Lung (tissue), 12 donors: ENCODE measurements around the gene MAP2K5. TPM values are rescaled to one million over a fixed set of nuclear protein-coding genes. Genes with fewer than 3 reads are reported as not detected.
A peak's percentile ranks its signal among the peaks of the same experiment; 100 is the strongest.

Experiments used
- ATAC-seq: fragments of 200-7000 bp; cut with Tn5 transposase; one replicate; pipeline ENCODE4 v1.9.1; 2020; ENCODE audit warnings: moderate number of reproducible peaks; ENCODE audit not compliant: insufficient read depth, low FRiP score
- DNase-seq, 3 donors: peaks; one replicate each; pipeline ENCODE4 v3.0.0-alpha.2; 2013 to 2017
- H3K27ac ChIP-seq, 2 donors: one replicate each; pipeline ENCODE4 v1.5.1; 2013; ENCODE audit warnings: mild to moderate bottlenecking in 2 of 2, moderate library complexity in 2 of 2, control low read depth in 1 of 2, inconsistent platforms in 1 of 2, low read depth in 1 of 2, low read length in 1 of 2
- H3K27me3 ChIP-seq, 3 donors: one replicate each; pipeline ENCODE4 v1.5.1; 2013; ENCODE audit warnings: low read length in 2 of 3; ENCODE audit not compliant: control insufficient read depth in 3 of 3, insufficient read depth in 3 of 3
- H3K36me3 ChIP-seq, 4 donors: one replicate each; pipeline ENCODE4 v1.5.1; 2013; ENCODE audit warnings: low read length in 4 of 4, mild to moderate bottlenecking in 1 of 4, moderate library complexity in 1 of 4; ENCODE audit not compliant: control insufficient read depth in 4 of 4, insufficient read depth in 4 of 4
- H3K4me1 ChIP-seq, 5 donors: one replicate each; pipeline ENCODE4 v1.5.1; 2013; ENCODE audit warnings: low read length in 5 of 5, mild to moderate bottlenecking in 2 of 5, moderate library complexity in 1 of 5; ENCODE audit not compliant: control insufficient read depth in 5 of 5, insufficient read depth in 5 of 5
- H3K4me3 ChIP-seq: one replicate; pipeline ENCODE4 v1.5.1; 2013; ENCODE audit warnings: mild to moderate bottlenecking, control low read depth, moderate library complexity
- H3K9ac ChIP-seq, 2 donors: one replicate each; pipeline ENCODE4 v1.5.1; 2013; ENCODE audit warnings: low read length in 2 of 2, control low read depth in 1 of 2; ENCODE audit not compliant: insufficient read depth in 1 of 2
- H3K9me3 ChIP-seq, 4 donors: one replicate each; pipeline ENCODE4 v1.5.1; 2013; ENCODE audit warnings: low read length in 3 of 4, mild to moderate bottlenecking in 1 of 4, moderate library complexity in 1 of 4; ENCODE audit not compliant: control insufficient read depth in 4 of 4, insufficient read depth in 3 of 4
- CTCF ChIP-seq: IDR thresholded peaks from 2 replicates; pipeline ENCODE4 v1.5.1; 2012; ENCODE audit warnings: mild to moderate bottlenecking; ENCODE audit errors: control extremely low read depth, extremely low read depth
- WGBS, 2 donors: extraction: QIAGEN DNeasy Blood & Tissue Kit; methylation state at CpG; one replicate each; pipeline ENCODE4 v1.1.7; 2013; 5-methylcytosine and 5-hydroxymethylcytosine counted together
- polyA plus RNA-seq, 2 donors: library from polyadenylated mRNA; stranded (reverse); fragments of 200-250 nt; gene quantifications; one replicate each; pipeline ENCODE4 v1.2.1, GENCODE V29; 2013
- total RNA-seq, 2 donors: library from RNA; depleted of rRNA in 1 of 2; stranded (reverse); fragments of >200 nt in 1 of 2; gene quantifications; one replicate each; pipeline ENCODE4 v1.2.1, GENCODE V29; 2014 to 2021
- donor health status: control.
- donor health status: control.
- donor health status: Bipolar disorder and iron deficiency.
- donor health status: healthy.
- donor health status: DM: yes; HTN: yes; CAD: no.

The MAP2K5 gene
- total and polyA plus RNA-seq, 4 donors: 6.3 to 19.1 (median 12.4) TPM

GRCh38 chr15:67827562-67828277 lies 285.2 kb downstream of the MAP2K5 start:
- no peak overlapping the region for H3K4me3 ChIP-seq
- no peak for ATAC-seq
- no peak overlapping the region for H3K27ac ChIP-seq
- WGBS, 2 donors: 3 to 5% methylated on average over 69 to 91 of the region's 91 CpGs
- no peak overlapping the region for H3K9ac ChIP-seq
- H3K36me3 ChIP-seq: no peaks in the 10 kb centered on the region
- no peak for TF ChIP-seq CTCF
- DNase-seq: peak in 1 of 3 donors; percentile 10
- peaks cover 32 to 79% (median 70%) of the 10 kb centered on the region in 3 donors for H3K27me3 ChIP-seq
- peaks cover 0 to 50% (median 15%) of the 10 kb centered on the region in 5 donors for H3K4me1 ChIP-seq
- peaks cover 0 to 10% (median 0%) of the 10 kb centered on the region in 4 donors for H3K9me3 ChIP-seq

- 4 to 6% methylated on average over 40 of the region's 40 CpGs for WGBS, 2 donors
- Histone ChIP-seq H3K36me3 (no peaks in the 10 kb centered on the region), H3K9me3 (peaks cover 0 to 10% (median 0%) of the 10 kb centered on the region in 4 donors), H3K27me3 (peaks cover 25 to 83% (median 75%) of the 10 kb centered on the region in 3 donors), H3K4me1 (peaks cover 0 to 43% (median 14%) of the 10 kb centered on the region in 5 donors), H3K4me3 (no peak overlapping the region), H3K27ac (no peak overlapping the region), H3K9ac (no peak overlapping the region)
- ATAC-seq (no peak), DNase-seq (no peak)
- no peak for TF ChIP-seq CTCF
Measured at GRCh38 chr15:67828278-67828968, 285.9 kb downstream of the MAP2K5 start.

DNA sequence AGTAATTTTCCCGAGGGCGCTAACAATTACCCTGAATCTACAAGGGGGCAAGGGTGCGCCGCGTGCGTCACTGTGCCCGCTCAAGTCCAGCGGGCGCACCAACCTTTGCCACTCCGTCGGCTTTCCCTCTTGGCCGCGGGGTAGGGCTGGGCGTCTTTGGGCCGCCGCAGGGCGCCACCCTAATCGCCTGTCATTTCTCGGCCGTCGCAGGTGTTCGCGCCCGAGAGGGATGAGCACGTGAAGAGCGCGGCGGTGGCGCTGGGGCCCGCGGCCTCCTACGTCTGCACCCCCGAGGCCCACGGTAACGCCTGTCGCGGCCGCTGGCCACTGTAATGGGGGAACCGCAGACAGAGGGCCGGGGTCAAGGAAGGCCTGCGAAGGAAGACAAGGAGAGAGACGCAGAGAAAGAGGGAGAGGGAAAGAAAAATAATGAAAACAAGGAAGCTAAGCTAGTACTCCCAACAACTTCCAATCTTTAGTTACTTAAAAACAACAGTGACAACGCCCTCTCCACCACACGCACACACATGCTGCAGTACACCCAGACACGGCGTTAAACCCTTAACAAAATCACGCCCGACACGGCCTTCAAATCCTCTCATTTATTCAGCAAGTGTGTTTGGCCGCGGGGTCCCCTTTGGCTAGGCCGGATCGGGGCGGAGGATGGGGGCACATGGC lies 286.6 kb downstream of the MAP2K5 start:
- H3K36me3 ChIP-seq: no peaks in the 10 kb centered on the region
- peaks cover 0 to 10% (median 0%) of the 10 kb centered on the region in 4 donors for H3K9me3 ChIP-seq
- no peak overlapping the region for H3K27ac ChIP-seq
- ATAC-seq (no peak), DNase-seq (no peak)
- peaks cover 23 to 84% (median 75%) of the 10 kb centered on the region in 3 donors for H3K27me3 ChIP-seq
- WGBS, 2 donors: 5 to 6% methylated on average over 53 to 54 of the region's 54 CpGs
- H3K9ac ChIP-seq: no peak overlapping the region
- peaks cover 0 to 47% (median 21%) of the 10 kb centered on the region in 5 donors for H3K4me1 ChIP-seq
- TF ChIP-seq CTCF: no peak
- no peak overlapping the region for H3K4me3 ChIP-seq
